ENCODE results near the gene SMARCC1. TPM values are rescaled to one million over a fixed set of nuclear protein-coding genes. Genes with fewer than 3 reads are reported as not detected.

The SMARCC1 gene
- total RNA-seq, 2 experiments from 2014 or later: 74.2 to 76.2 TPM

GRCh38 chr3:47791193-47791855, 9.6 kb upstream of the SMARCC1 start:
- H3K4me1 ChIP-seq (ENCODE audit: insufficient read depth, low read length): peaks cover 6% of the 10 kb centered on the region
- ATAC-seq (ENCODE audit: poor library complexity) (no peak), DNase-seq (no peak)
- no peaks in the 10 kb centered on the region for H3K27me3 ChIP-seq (ENCODE audit: control insufficient read depth in 1 of 2, insufficient read depth in 2 of 2, low read length in 2 of 2)
- Mint-ChIP-seq H3K27ac (no peak overlapping the region), H3K9me3 (no peaks in the 10 kb centered on the region), H3K4me1 (ENCODE audit: low read depth) (peaks cover 4% of the 10 kb centered on the region), H3K27me3 (no peaks in the 10 kb centered on the region), H3K36me3 (ENCODE audit: low read depth) (no peaks in the 10 kb centered on the region), H3K4me3 (peak overlapping the region; percentile 31)
- H3K36me3 ChIP-seq (ENCODE audit: insufficient read depth, low read length): no peaks in the 10 kb centered on the region
- no peak for TF ChIP-seq CTCF (IDR thresholded peaks at IDR 0.05)
- CTCF ChIA-PET: no interaction called here
- POLR2A ChIA-PET: no interaction called here
- no peak overlapping the region for H3K4me3 ChIP-seq (ENCODE audit: low read length)
- no peak overlapping the region for H3K27ac ChIP-seq (ENCODE audit: low read depth in 1 of 2, low read length in 2 of 2)
- no peaks in the 10 kb centered on the region for H3K9me3 ChIP-seq (ENCODE audit: control insufficient read depth in 1 of 2, insufficient read depth in 1 of 2, low read length in 2 of 2)
- intact Hi-C loops (cut with DNase I, micrococcal nuclease): no loop called here

GRCh38 chr3:47783673-47784072, 2.0 kb upstream of the SMARCC1 start:
- Histone ChIP-seq H3K27ac (ENCODE audit: low read depth in 1 of 2, low read length in 2 of 2) (no peak overlapping the region), H3K27me3 (ENCODE audit: control insufficient read depth in 1 of 2, insufficient read depth in 2 of 2, low read length in 2 of 2) (no peaks in the 10 kb centered on the region), H3K4me3 (ENCODE audit: low read length) (no peak overlapping the region), H3K4me1 (ENCODE audit: insufficient read depth, low read length) (peaks cover 32% of the 10 kb centered on the region), H3K9me3 (ENCODE audit: control insufficient read depth in 1 of 2, insufficient read depth in 1 of 2, low read length in 2 of 2) (no peaks in the 10 kb centered on the region), H3K36me3 (ENCODE audit: insufficient read depth, low read length) (no peaks in the 10 kb centered on the region)
- DNase-seq (no peak), ATAC-seq (ENCODE audit: poor library complexity) (no peak)
- intact Hi-C loops (cut with DNase I, micrococcal nuclease): loop anchor here (5.0 to 10.0 kb wide), 5 partner anchors 49 to 774 kb away; partner anchors contain the start of genes KIF9 (in 1 of the 2), KLHL18 (in 1 of the 2), PFKFB4 (in 1 of the 2) and SETD2 (in 1 of the 2)
- no peaks in the 10 kb centered on the region for H3K9me3 Mint-ChIP-seq
- ChIA-PET CTCF (no interaction called here), POLR2A (no interaction called here)
- H3K27ac Mint-ChIP-seq: peak overlapping the region; percentile 24
- peaks cover 31% of the 10 kb centered on the region for H3K4me1 Mint-ChIP-seq (ENCODE audit: low read depth)
- no peaks in the 10 kb centered on the region for H3K27me3 Mint-ChIP-seq
- H3K4me3 Mint-ChIP-seq: peak overlapping the region; percentile 34
- peaks cover 24% of the 10 kb centered on the region for H3K36me3 Mint-ChIP-seq (ENCODE audit: low read depth)
- no peak for TF ChIP-seq CTCF (IDR thresholded peaks at IDR 0.05)

DNA sequence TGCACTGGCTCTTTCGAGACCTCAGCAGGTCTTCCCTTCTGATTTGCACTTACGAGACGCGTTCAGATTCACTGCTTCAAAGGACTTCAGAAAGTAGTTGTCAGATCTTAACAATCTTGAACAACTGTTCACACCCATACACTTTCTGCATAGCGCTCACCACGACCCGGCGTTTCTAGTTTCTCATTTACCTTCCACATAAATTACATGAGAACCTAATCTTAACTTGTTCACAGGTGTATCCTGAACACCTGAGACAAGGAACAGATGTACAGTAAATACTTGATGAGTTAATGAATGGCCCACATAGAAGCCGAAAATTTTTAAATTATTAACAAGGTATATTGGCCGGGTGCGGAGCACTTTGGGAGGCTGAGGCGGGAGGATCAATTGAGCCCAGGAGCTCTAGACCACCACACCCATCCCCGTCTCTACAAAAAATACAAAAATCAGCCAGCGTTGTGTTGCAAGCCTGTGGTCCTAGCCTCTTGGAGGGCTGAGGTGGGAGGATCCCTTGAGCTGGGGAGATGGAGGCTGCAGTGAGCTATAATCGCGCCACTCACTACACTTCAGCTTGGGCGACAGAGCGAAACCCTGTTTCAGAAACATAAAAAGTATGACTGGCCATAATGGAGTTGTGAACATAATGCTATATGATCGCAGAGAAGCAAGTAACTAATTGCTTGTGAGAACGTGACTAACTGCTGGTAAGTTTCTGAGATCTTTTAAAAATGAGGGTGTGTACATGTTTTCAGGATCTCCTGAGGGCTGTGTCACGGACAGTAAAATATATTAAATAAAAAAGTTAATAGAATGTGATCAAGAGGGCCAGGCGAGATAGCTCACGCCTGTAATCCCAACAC, 984 bp upstream of the SMARCC1 start:
- H3K9me3 Mint-ChIP-seq: no peaks in the 10 kb centered on the region
- H3K27ac ChIP-seq (ENCODE audit: low read depth in 1 of 2, low read length in 2 of 2): peak overlapping the region; percentile 96 to 97
- no peaks in the 10 kb centered on the region for H3K27me3 Mint-ChIP-seq
- peaks cover 31% of the 10 kb centered on the region for H3K4me1 Mint-ChIP-seq (ENCODE audit: low read depth)
- peaks cover 24% of the 10 kb centered on the region for H3K36me3 Mint-ChIP-seq (ENCODE audit: low read depth)
- no peaks in the 10 kb centered on the region for H3K27me3 ChIP-seq (ENCODE audit: control insufficient read depth in 1 of 2, insufficient read depth in 2 of 2, low read length in 2 of 2)
- ATAC-seq (ENCODE audit: poor library complexity) (no peak), DNase-seq (peak in 2 of 14 experiments; percentile 15 to 17)
- H3K27ac Mint-ChIP-seq: peak overlapping the region; percentile 99
- H3K4me3 ChIP-seq (ENCODE audit: low read length): peak overlapping the region; percentile 84
- H3K36me3 ChIP-seq (ENCODE audit: insufficient read depth, low read length): no peaks in the 10 kb centered on the region
- peaks cover 38% of the 10 kb centered on the region for H3K4me1 ChIP-seq (ENCODE audit: insufficient read depth, low read length)
- TF ChIP-seq CTCF (IDR thresholded peaks at IDR 0.05): no peak
- intact Hi-C loops (cut with DNase I, micrococcal nuclease): loop anchor here (5.0 to 10.0 kb wide), 5 partner anchors 48 to 775 kb away; partner anchors contain the start of genes KIF9 (in 1 of the 2), KLHL18 (in 1 of the 2), PFKFB4 (in 1 of the 2) and SETD2 (in 1 of the 2)
- ChIA-PET CTCF (interaction anchor here (0.6 kb wide), 1 partner anchor 98 kb away, joined by 3 read pairs; no protein-coding TSS in a partner anchor), POLR2A (no interaction called here)
- peak overlapping the region; percentile 95 for H3K4me3 Mint-ChIP-seq
- no peaks in the 10 kb centered on the region for H3K9me3 ChIP-seq (ENCODE audit: control insufficient read depth in 1 of 2, insufficient read depth in 1 of 2, low read length in 2 of 2)
